ENCODE measurements around the gene ZNF302.
A peak's percentile ranks its signal among the peaks of the same experiment; 100 is the strongest.
"Not testable (repeated sequence)": the region's sequence is repeated elsewhere in the genome, so short reads cannot be mapped to it uniquely, and the experiment has no call there.

ZNF302 gene

GRCh38 chr19:34677386-34678084, at the start of gene ZNF302:
Gene ZNF302, plus strand, starts transcription at chr19:34677678. Its CDS starts 1,127 bp downstream, at chr19:34678805.
- DNase-seq: peak; percentile 96

GRCh38 chr19:34633802-34634201, 43.7 kb upstream of the ZNF302 start:
- DNase-seq: no peak

GRCh38 chr19:34639491-34640085, 37.9 kb upstream of the ZNF302 start:
- peak; percentile 36 for DNase-seq

GRCh38 chr19:34642241-34642640, 35.2 kb upstream of the ZNF302 start:
- DNase-seq: no peak

GRCh38 chr19:34644991-34645461, 32.5 kb upstream of the ZNF302 start:
- DNase-seq: no peak

GRCh38 chr19:34645551-34645950, 31.9 kb upstream of the ZNF302 start:
- DNase-seq: no peak

- no peak for DNase-seq
These were observed 27.5 kb upstream of the ZNF302 start for GRCh38 chr19:34649886-34650543.

GRCh38 chr19:34651747-34652146, 25.7 kb upstream of the ZNF302 start:
- DNase-seq: no peak

- no peak for DNase-seq
These were observed 22.7 kb upstream of the ZNF302 start for GRCh38 chr19:34654796-34655195.

GRCh38 chr19:34655651-34656050, 21.8 kb upstream of the ZNF302 start:
- DNase-seq: no peak

- no peak for DNase-seq
These were observed 16.1 kb upstream of the ZNF302 start for GRCh38 chr19:34661357-34661756.

- peak; percentile 13 for DNase-seq
These were observed 14.6 kb upstream of the ZNF302 start for GRCh38 chr19:34662919-34663318.

GRCh38 chr19:34664168-34664567, 13.3 kb upstream of the ZNF302 start:
- no peak for DNase-seq

- DNase-seq: no peak
These were observed 12.6 kb upstream of the ZNF302 start for GRCh38 chr19:34664870-34665269.

- not testable (repeated sequence) for DNase-seq
These were observed 12.2 kb upstream of the ZNF302 start for GRCh38 chr19:34665275-34665674.

GRCh38 chr19:34666200-34666957, 11.1 kb upstream of the ZNF302 start:
- no peak for DNase-seq

- no peak for DNase-seq
These were observed 10.6 kb upstream of the ZNF302 start for GRCh38 chr19:34666958-34667265.

GRCh38 chr19:34667349-34668076, 10.0 kb upstream of the ZNF302 start:
- no peak for DNase-seq

GRCh38 chr19:34668077-34668689, 9.3 kb upstream of the ZNF302 start:
- not testable (repeated sequence) for DNase-seq

- DNase-seq: not testable (repeated sequence)
These were observed 8.8 kb upstream of the ZNF302 start for GRCh38 chr19:34668690-34669089.

GRCh38 chr19:34669305-34669704, 8.2 kb upstream of the ZNF302 start:
- DNase-seq: no peak

- no peak for DNase-seq
These were observed 5.5 kb upstream of the ZNF302 start for GRCh38 chr19:34671972-34672371.
